HCT116 (cell line): ENCODE results near the gene RUNX2. TPM values are rescaled to one million over a fixed set of nuclear protein-coding genes. Genes with fewer than 3 reads are reported as not detected.

Experiments used
- ATAC-seq: fragments of 200-7000 bp; cut with Tn5 transposase; 2 replicates; pipeline ENCODE4 v1.9.1; 2020; ENCODE audit warnings: mild to moderate bottlenecking, moderate library complexity
- BruUV-seq: library from RNA; stranded (reverse); fragments of 400-500 nt; replicated peaks from 2 replicates; lab custom pipeline; 2021; lab: Mats Ljungman, UMichigan
- CTCF ChIA-PET: fragments of 300-600 bp; sonication (Branson Sonifier 250); formaldehyde crosslinking; loops from one replicate; lab custom pipeline; 2021; ENCODE audit warnings: antibody characterized with exemption; lab: Charles Lee
- POLR2A ChIA-PET: fragments of 300-600, 350-600 bp; sonication (Branson Sonifier 250); formaldehyde crosslinking; loops from one replicate; lab custom pipeline; 2021; ENCODE audit warnings: antibody characterized with exemption; lab: Charles Lee
- RAD21 ChIA-PET, 2 experiments: fragments of 300-600 bp; sonication (Branson Sonifier 250); formaldehyde crosslinking; loops; one replicate each; lab custom pipeline; 2023; ENCODE audit warnings: low total read pairs in 2 of 2; ENCODE audit not compliant: uncharacterized antibody in 2 of 2, unreplicated experiment in 2 of 2, low non-redundant PET in 1 of 2; lab: Charles Lee
- DNase-seq: peaks from one replicate; pipeline ENCODE4 v3.0.0-alpha.2; 2010; ENCODE audit warnings: low read depth, low spot score
- H2AFZ ChIP-seq: fragments of 200-600 bp; shearing (Covaris generic), sonication (generic); 2 replicates; pipeline ENCODE4 v1.6.1; 2017; ENCODE audit warnings: low read depth, mixed run types, mixed read lengths, antibody characterized with exemption, low read length; ENCODE audit not compliant: poor library complexity, severe bottlenecking
- H3K27ac ChIP-seq: 2 replicates; pipeline ENCODE4 v1.5.1; 2012; ENCODE audit warnings: low read depth, low read length
- H3K27me3 ChIP-seq: fragments of 200-600 bp; sonication (generic); 2 replicates; pipeline ENCODE4 v1.6.1; 2016; ENCODE audit warnings: mixed run types, low read length, mixed read lengths; ENCODE audit not compliant: insufficient read depth
- H3K36me3 ChIP-seq, 2 experiments: fragments of 200-500 bp in 1 of 2; fragments of 200-600 bp in 1 of 2; sonication (Bioruptor generic) in 1 of 2; sonication (generic) in 1 of 2; 2 replicates each; pipeline versions ENCODE4 v1.5.1 to v1.6.1; 2014 to 2016; ENCODE audit warnings: low read length in 2 of 2, inconsistent platforms in 1 of 2, mixed read lengths in 1 of 2, mixed run types in 1 of 2; ENCODE audit not compliant: insufficient read depth in 2 of 2, control insufficient read depth in 1 of 2
- H3K4me1 ChIP-seq, 2 experiments: fragments of 200-600 bp in 1 of 2; sonication (generic) in 1 of 2; 2 replicates each; pipeline versions ENCODE4 v1.5.1 to v1.6.1; 2012 to 2017; ENCODE audit warnings: low read length in 2 of 2, inconsistent platforms in 1 of 2, mild to moderate bottlenecking in 1 of 2, mixed read lengths in 1 of 2, mixed run types in 1 of 2, moderate library complexity in 1 of 2; ENCODE audit not compliant: insufficient read depth in 2 of 2, control insufficient read depth in 1 of 2
- H3K4me2 ChIP-seq: fragments of 200-600 bp; sonication (generic); 2 replicates; pipeline ENCODE4 v1.6.1; 2017; ENCODE audit warnings: mixed run types, low read length, mixed read lengths
- H3K4me3 ChIP-seq, 2 experiments: fragments of 200-600 bp in 1 of 2; sonication (generic) in 1 of 2; replicated peaks in 1 of 2; 2 replicates each; pipeline ENCODE4 v1.5.1; 2011 to 2016; ENCODE audit warnings: low read length in 2 of 2, control low read depth in 1 of 2, low read depth in 1 of 2, mild to moderate bottlenecking in 1 of 2, mixed read lengths in 1 of 2, mixed run types in 1 of 2
- H3K79me2 ChIP-seq: fragments of 200-600 bp; sonication (generic); 2 replicates; pipeline ENCODE4 v1.6.1; 2017; ENCODE audit warnings: mild to moderate bottlenecking, mixed run types, low read length, moderate library complexity, mixed read lengths; ENCODE audit not compliant: insufficient read depth
- H3K9ac ChIP-seq: fragments of 200-600 bp; sonication (generic); 2 replicates; pipeline ENCODE4 v1.6.1; 2016; ENCODE audit warnings: low read length, mixed read lengths
- H3K9me2 ChIP-seq: fragments of 200-600 bp; sonication (generic), shearing (Covaris generic); 2 replicates; pipeline ENCODE4 v1.6.1; 2017; ENCODE audit warnings: mixed run types, mild to moderate bottlenecking, moderate library complexity; ENCODE audit not compliant: insufficient read depth
- H3K9me3 ChIP-seq, 2 experiments: fragments of 200-500 bp in 1 of 2; fragments of 200-600 bp in 1 of 2; sonication (Bioruptor generic) in 1 of 2; sonication (generic) in 1 of 2; 2 replicates each; pipeline ENCODE4 v1.6.1; 2014 to 2017; ENCODE audit warnings: low read length in 2 of 2, mixed read lengths in 2 of 2, inconsistent platforms in 1 of 2, low read depth in 1 of 2, mild to moderate bottlenecking in 1 of 2, mixed run types in 1 of 2, moderate library complexity in 1 of 2; ENCODE audit not compliant: control insufficient read depth in 1 of 2, insufficient read depth in 1 of 2
- H4K20me1 ChIP-seq: fragments of 200-600 bp; sonication (generic), shearing (Covaris generic); 2 replicates; pipeline ENCODE4 v1.6.1; 2017; ENCODE audit warnings: mixed run types, mild to moderate bottlenecking, moderate library complexity; ENCODE audit not compliant: insufficient read depth
- CEBPB ChIP-seq: IDR thresholded peaks from 2 replicates; pipeline ENCODE4 v1.6.1; 2012; ENCODE audit warnings: low read depth
- EGR1 ChIP-seq: IDR thresholded peaks from 2 replicates; pipeline ENCODE4 v1.6.1; 2012; ENCODE audit warnings: low read depth
- EZH2phosphoT487 ChIP-seq: fragments of 200-600 bp; IDR thresholded peaks from 2 replicates; pipeline ENCODE4 v1.6.1; 2018; ENCODE audit warnings: antibody characterized with exemption, borderline replicate concordance
- FOSL1 ChIP-seq: IDR thresholded peaks from 2 replicates; pipeline ENCODE4 v1.6.1; 2012; ENCODE audit warnings: low read depth
- JUND ChIP-seq: IDR thresholded peaks from 2 replicates; pipeline ENCODE4 v1.6.1; 2012
- MAX ChIP-seq: IDR thresholded peaks from 2 replicates; pipeline ENCODE4 v1.6.1; 2012
- TCF7L2 ChIP-seq: IDR thresholded peaks from 2 replicates; pipeline ENCODE4 v1.7.0; 2011; ENCODE audit warnings: borderline replicate concordance, inconsistent platforms; ENCODE audit not compliant: insufficient read depth, insufficient read length; ENCODE audit errors: extremely low read depth
- ZBTB33 ChIP-seq: IDR thresholded peaks from 2 replicates; pipeline ENCODE4 v1.6.1; 2011; ENCODE audit warnings: mild to moderate bottlenecking, low read length, moderate library complexity; ENCODE audit not compliant: insufficient replicate concordance; ENCODE audit errors: extremely low read depth
- intact Hi-C: fragments of 100-400 bp; cut with micrococcal nuclease; formaldehyde crosslinking; loops from 2 replicates; pipeline ENCODE4 v1.10.0; 2022
- total RNA-seq: library from RNA; stranded (reverse); gene quantifications from one replicate; pipeline ENCODE4 v1.2.1, GENCODE V29; 2021; ENCODE audit not compliant: unreplicated experiment

Gene RUNX2
- total RNA-seq, 1 experiment from 2014 or later, result 1.1 TPM

GRCh38 chr6:45455408-45455807 lies 127.3 kb downstream of the RUNX2 start:
- Histone ChIP-seq H3K9me2 (no peaks in the 10 kb centered on the region), H3K9me3 (no peaks in the 10 kb centered on the region), H3K27ac (no peak overlapping the region), H3K79me2 (no peaks in the 10 kb centered on the region), H3K36me3 (no peaks in the 10 kb centered on the region), H4K20me1 (no peaks in the 10 kb centered on the region), H3K9ac (no peak overlapping the region), H3K4me3 (no peak overlapping the region), H3K4me1 (peaks cover 6 to 8% of the 10 kb centered on the region in 2 experiments; a peak in 2 of 4 replicates), H2AFZ (no peak overlapping the region), H3K4me2 (no peak overlapping the region), H3K27me3 (no peaks in the 10 kb centered on the region)
- DNase-seq (no peak), ATAC-seq (no peak)
- POLR2A ChIA-PET, result no interaction called here
- no TSS peak for BruUV-seq
- CTCF ChIA-PET, result no interaction called here
- TF ChIP-seq EGR1 (no peak), FOSL1 (no peak)
- intact Hi-C loops, result no loop called here
- RAD21 ChIA-PET, result no interaction called here

- ATAC-seq, result no peak
- Histone ChIP-seq H3K79me2 (no peaks in the 10 kb centered on the region), H4K20me1 (no peaks in the 10 kb centered on the region), H2AFZ (no peak overlapping the region), H3K27ac (no peak overlapping the region), H3K9me2 (no peaks in the 10 kb centered on the region), H3K27me3 (no peaks in the 10 kb centered on the region), H3K9ac (no peak overlapping the region), H3K36me3 (no peaks in the 10 kb centered on the region), H3K9me3 (no peaks in the 10 kb centered on the region), H3K4me2 (no peak overlapping the region), H3K4me3 (no peak overlapping the region), H3K4me1 (peaks cover 6 to 8% of the 10 kb centered on the region in 2 experiments; a peak in 2 of 4 replicates)
- RAD21 ChIA-PET, result no interaction called here
- DNase-seq, result no peak
- POLR2A ChIA-PET, result no interaction called here
- CTCF ChIA-PET, result no interaction called here
- intact Hi-C loops, result no loop called here
- BruUV-seq, result no TSS peak
- TF ChIP-seq EZH2phosphoT487 (no peak), JUND (no peak), ZBTB33 (no peak), MAX (no peak), TCF7L2 (no peak), CEBPB (no peak)
Observed at GRCh38 chr6:45457141-45457540, 129.0 kb downstream of the RUNX2 start.
